H9 (cell line): Measurements from ENCODE around the gene DPP6. TPM values are rescaled to one million over a fixed set of nuclear protein-coding genes. Genes with fewer than 3 reads are reported as not detected.

Experiments used
- DNase-seq: peaks from one replicate; pipeline ENCODE4 v3.0.0-alpha.2; 2017
- H2AFZ ChIP-seq: one replicate; pipeline ENCODE4 v1.6.1; 2013; ENCODE audit warnings: mild to moderate bottlenecking, low read length, control low read depth, moderate library complexity
- H2AK5ac ChIP-seq: 2 replicates; pipeline ENCODE4 v1.6.1; 2013; ENCODE audit warnings: low read length, control low read depth, mixed read lengths; ENCODE audit not compliant: insufficient read length
- H2BK120ac ChIP-seq: one replicate; pipeline ENCODE4 v1.6.1; 2013; ENCODE audit warnings: low read depth, mild to moderate bottlenecking, low read length, control low read depth, inconsistent platforms; ENCODE audit not compliant: poor library complexity, severe bottlenecking
- H2BK12ac ChIP-seq: 2 replicates; pipeline ENCODE4 v1.6.1; 2013; ENCODE audit warnings: low read length, control low read depth, mixed read lengths, low read depth; ENCODE audit not compliant: insufficient read length
- H2BK15ac ChIP-seq: 2 replicates; pipeline ENCODE4 v1.6.1; 2013; ENCODE audit warnings: low read depth, low read length, control low read depth
- H2BK20ac ChIP-seq: one replicate; pipeline ENCODE4 v1.6.1; 2013; ENCODE audit warnings: low read depth, mild to moderate bottlenecking, low read length, control low read depth, inconsistent platforms; ENCODE audit not compliant: poor library complexity, severe bottlenecking
- H2BK5ac ChIP-seq: 2 replicates; pipeline ENCODE4 v1.6.1; 2013; ENCODE audit warnings: low read length, control low read depth, mixed read lengths; ENCODE audit not compliant: insufficient read length
- H3K14ac ChIP-seq: 2 replicates; pipeline ENCODE4 v1.6.1; 2013; ENCODE audit warnings: low read length, control low read depth; ENCODE audit not compliant: insufficient read depth
- H3K18ac ChIP-seq: 2 replicates; pipeline ENCODE4 v1.6.1; 2013; ENCODE audit warnings: low read depth, mild to moderate bottlenecking, mixed read lengths, low read length, control low read depth; ENCODE audit not compliant: insufficient read length
- H3K23ac ChIP-seq: 2 replicates; pipeline ENCODE4 v1.6.1; 2013; ENCODE audit warnings: low read length, control low read depth, mixed read lengths, low read depth; ENCODE audit not compliant: insufficient read length
- H3K23me2 ChIP-seq: 2 replicates; pipeline ENCODE4 v1.6.1; 2013; ENCODE audit warnings: low read depth, mild to moderate bottlenecking, mixed read lengths, low read length, control low read depth; ENCODE audit not compliant: insufficient read length, poor library complexity, severe bottlenecking
- H3K27ac ChIP-seq: 2 replicates; pipeline ENCODE4 v1.5.1; 2013; ENCODE audit warnings: low read length, control low read depth, mixed read lengths, low read depth; ENCODE audit not compliant: insufficient read length
- H3K27me3 ChIP-seq: 2 replicates; pipeline ENCODE4 v1.6.1; 2013; ENCODE audit warnings: low read length, control low read depth, inconsistent platforms; ENCODE audit not compliant: insufficient read depth
- H3K4ac ChIP-seq: 2 replicates; pipeline ENCODE4 v1.6.1; 2013; ENCODE audit warnings: low read depth, mild to moderate bottlenecking, control low read depth, inconsistent platforms, low read length, moderate library complexity
- H3K4me1 ChIP-seq: 2 replicates; pipeline ENCODE4 v1.6.1; 2013; ENCODE audit warnings: low read length, control low read depth, inconsistent platforms; ENCODE audit not compliant: insufficient read depth
- H3K4me2 ChIP-seq: 2 replicates; pipeline ENCODE4 v1.6.1; 2013; ENCODE audit warnings: low read length, control low read depth, mixed read lengths; ENCODE audit not compliant: insufficient read length, insufficient read depth
- H3K56ac ChIP-seq: 2 replicates; pipeline ENCODE4 v1.6.1; 2013; ENCODE audit warnings: low read depth, mild to moderate bottlenecking, mixed read lengths, low read length, control low read depth; ENCODE audit not compliant: insufficient read length
- H3K79me1 ChIP-seq: 2 replicates; pipeline ENCODE4 v1.6.1; 2013; ENCODE audit warnings: low read depth, mild to moderate bottlenecking, moderate library complexity, low read length, control low read depth, inconsistent platforms; ENCODE audit not compliant: insufficient read depth, poor library complexity, severe bottlenecking
- H3K79me2 ChIP-seq: 2 replicates; pipeline ENCODE4 v1.6.1; 2013; ENCODE audit warnings: low read length, control low read depth, inconsistent platforms; ENCODE audit not compliant: insufficient read depth
- H3K9ac ChIP-seq: 2 replicates; pipeline ENCODE4 v1.6.1; 2013; ENCODE audit warnings: low read length, control low read depth, mixed read lengths; ENCODE audit not compliant: insufficient read length; ENCODE audit errors: extremely low read depth
- H3K9me3 ChIP-seq: one replicate; pipeline ENCODE4 v1.6.1; 2013; ENCODE audit warnings: low read depth, low read length, inconsistent platforms; ENCODE audit not compliant: control insufficient read depth
- H3T11ph ChIP-seq: one replicate; pipeline ENCODE4 v1.6.1; 2013; ENCODE audit warnings: mild to moderate bottlenecking, low read length, control low read depth, inconsistent platforms
- H4K20me1 ChIP-seq: one replicate; pipeline ENCODE4 v1.6.1; 2013; ENCODE audit not compliant: control insufficient read depth, insufficient read length, insufficient read depth
- H4K5ac ChIP-seq: 2 replicates; pipeline ENCODE4 v1.6.1; 2013; ENCODE audit warnings: low read depth, mild to moderate bottlenecking, mixed read lengths, low read length, control low read depth; ENCODE audit not compliant: insufficient read length
- H4K8ac ChIP-seq: replicated peaks from 2 replicates; pipeline ENCODE4 v1.6.1; 2013; ENCODE audit warnings: low read length, control low read depth, mixed read lengths, low read depth; ENCODE audit not compliant: insufficient read length
- H4K91ac ChIP-seq: 2 replicates; pipeline ENCODE4 v1.6.1; 2013; ENCODE audit warnings: low read depth, mild to moderate bottlenecking, moderate library complexity, mixed read lengths, low read length, control low read depth; ENCODE audit not compliant: insufficient read length
- H3K27ac Mint-ChIP-seq, 3 experiments: 2 replicates in 2 of 3; 3 replicates in 1 of 3; pipeline ENCODE4 v1.8.0; 2020 to 2021; ENCODE audit warnings: mixed read lengths in 3 of 3, mild to moderate bottlenecking in 1 of 3, moderate library complexity in 1 of 3
- H3K27me3 Mint-ChIP-seq: 2 replicates; pipeline ENCODE4 v1.8.0; 2021; ENCODE audit warnings: low read depth, mild to moderate bottlenecking, moderate library complexity, mixed read lengths
- H3K36me3 Mint-ChIP-seq, 3 experiments: 2 replicates in 2 of 3; 3 replicates in 1 of 3; pipeline ENCODE4 v1.8.0; 2020 to 2021; ENCODE audit warnings: low read depth in 3 of 3, mixed read lengths in 3 of 3; ENCODE audit not compliant: insufficient read depth in 1 of 3
- H3K4me1 Mint-ChIP-seq, 2 experiments: 2 replicates each; pipeline ENCODE4 v1.8.0; 2020; ENCODE audit warnings: mixed read lengths in 2 of 2
- H3K4me3 Mint-ChIP-seq, 2 experiments: 2 replicates in 1 of 2; 3 replicates in 1 of 2; pipeline ENCODE4 v1.8.0; 2020 to 2021; ENCODE audit warnings: mild to moderate bottlenecking in 2 of 2, mixed read lengths in 2 of 2, moderate library complexity in 1 of 2
- H3K9me3 Mint-ChIP-seq, 2 experiments: 2 replicates in 1 of 2; 3 replicates in 1 of 2; pipeline ENCODE4 v1.8.0; 2020; ENCODE audit warnings: mild to moderate bottlenecking in 2 of 2, mixed read lengths in 2 of 2, moderate library complexity in 1 of 2
- CTCF ChIP-seq: fragments of 200-600 bp; sonication (generic); conservative IDR thresholded peaks from 3 replicates; pipeline ENCODE4 v1.8.0; 2021; ENCODE audit warnings: antibody characterized with exemption, mild to moderate bottlenecking
- WGBS: extraction: QIAGEN DNeasy Blood & Tissue Kit; methylation state at CpG from one replicate; pipeline ENCODE4 v1.1.7; 2013; ENCODE audit warnings: missing lambda C conversion rate, low lambda C conversion rate, mixed read lengths; ENCODE audit not compliant: insufficient read length; ENCODE audit errors: extremely low coverage; 5-methylcytosine and 5-hydroxymethylcytosine counted together
- total RNA-seq: library from RNA; stranded (reverse); gene quantifications from 2 replicates; pipeline ENCODE4 v1.2.1, GENCODE V29; 2021

Gene DPP6
- total RNA-seq, 1 experiment from 2014 or later: 4.5 TPM

- WGBS: no CpG with 5 or more reads among the region's 4 CpGs
Observed at GRCh38 chr7:154204046-154204445, 151.8 kb downstream of the DPP6 start.

More at GRCh38 chr7:154204046-154204445, 151.8 kb downstream of the DPP6 start:
- Histone ChIP-seq H4K91ac (no peak overlapping the region), H4K5ac (no peak overlapping the region), H3K9me3 (no peaks in the 10 kb centered on the region), H2BK12ac (no peak overlapping the region), H3K9ac (no peak overlapping the region), H3K4me1 (0 out of 2 replicates have a peak, but pooled peaks cover 3% of the 10 kb centered on the region), H2BK120ac (no peak overlapping the region), H3K79me1 (no peaks in the 10 kb centered on the region), H2BK15ac (no peak overlapping the region), H2BK20ac (no peak overlapping the region), H3K27ac (no peak overlapping the region), H4K20me1 (no peaks in the 10 kb centered on the region), H3K14ac (no peak overlapping the region), H3K56ac (no peak overlapping the region), H3K18ac (no peak overlapping the region), H2AK5ac (no peak overlapping the region), H3K23me2 (no peaks in the 10 kb centered on the region), H3K4ac (no peak overlapping the region), H3K27me3 (no peaks in the 10 kb centered on the region), H2AFZ (no peak overlapping the region), H3K23ac (no peak overlapping the region), H4K8ac (no peak overlapping the region), H3K4me2 (no peak overlapping the region), H3T11ph (no peak overlapping the region), H3K79me2 (no peaks in the 10 kb centered on the region), H2BK5ac (no peak overlapping the region)
- Mint-ChIP-seq H3K9me3 (no peaks in the 10 kb centered on the region), H3K4me1 (peaks cover 25 to 39% of the 10 kb centered on the region in 2 experiments), H3K27ac (no peak overlapping the region), H3K36me3 (no peaks in the 10 kb centered on the region), H3K4me3 (no peak overlapping the region), H3K27me3 (no peaks in the 10 kb centered on the region)
- TF ChIP-seq CTCF: no peak
- no peak for DNase-seq
